ENCODE results near the gene ATXN7L1.

GRCh38 chr7:105854498-105854897, 21.9 kb downstream of the ATXN7L1 start:
- TF ChIP-seq, protein P1, sequence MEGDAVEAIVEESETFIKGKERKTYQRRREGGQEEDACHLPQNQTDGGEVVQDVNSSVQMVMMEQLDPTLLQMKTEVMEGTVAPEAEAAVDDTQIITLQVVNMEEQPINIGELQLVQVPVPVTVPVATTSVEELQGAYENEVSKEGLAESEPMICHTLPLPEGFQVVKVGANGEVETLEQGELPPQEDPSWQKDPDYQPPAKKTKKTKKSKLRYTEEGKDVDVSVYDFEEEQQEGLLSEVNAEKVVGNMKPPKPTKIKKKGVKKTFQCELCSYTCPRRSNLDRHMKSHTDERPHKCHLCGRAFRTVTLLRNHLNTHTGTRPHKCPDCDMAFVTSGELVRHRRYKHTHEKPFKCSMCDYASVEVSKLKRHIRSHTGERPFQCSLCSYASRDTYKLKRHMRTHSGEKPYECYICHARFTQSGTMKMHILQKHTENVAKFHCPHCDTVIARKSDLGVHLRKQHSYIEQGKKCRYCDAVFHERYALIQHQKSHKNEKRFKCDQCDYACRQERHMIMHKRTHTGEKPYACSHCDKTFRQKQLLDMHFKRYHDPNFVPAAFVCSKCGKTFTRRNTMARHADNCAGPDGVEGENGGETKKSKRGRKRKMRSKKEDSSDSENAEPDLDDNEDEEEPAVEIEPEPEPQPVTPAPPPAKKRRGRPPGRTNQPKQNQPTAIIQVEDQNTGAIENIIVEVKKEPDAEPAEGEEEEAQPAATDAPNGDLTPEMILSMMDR (IDR thresholded peaks at IDR 0.05) = no peak
- TF ChIP-seq POLR2A (IDR thresholded peaks at IDR 0.05) = no peak
